H1 (cell line): Measurements from ENCODE around the gene MARK3. TPM values are rescaled to one million over a fixed set of nuclear protein-coding genes. Genes with fewer than 3 reads are reported as not detected.

Experiments used
- CTCF ChIA-PET: fragments of 300-600 bp; sonication (Branson Sonifier 250); formaldehyde crosslinking; loops from one replicate; lab custom pipeline; 2021; ENCODE audit not compliant: partially characterized antibody; lab: Charles Lee
- POLR2A ChIA-PET: fragments of 300-600 bp; sonication (Branson Sonifier 250); formaldehyde crosslinking; loops from one replicate; lab custom pipeline; 2021; ENCODE audit warnings: inconsistent platforms; ENCODE audit not compliant: partially characterized antibody; lab: Charles Lee
- DNase-seq, 2 experiments: peaks; one replicate each; pipeline versions ENCODE4 v3.0.0 to v3.0.0-alpha.2; 2010 to 2022; ENCODE audit warnings: low spot score in 2 of 2, low read depth in 1 of 2, mixed read lengths in 1 of 2
- FAIRE-seq: peaks from 2 replicates; lab custom pipeline; 2011; peaks lifted over from hg19 to GRCh38; lab: Jason Lieb, UNC
- H2AFZ ChIP-seq: 2 replicates; pipeline ENCODE4 v1.8.1; 2012; ENCODE audit warnings: low read length, inconsistent platforms
- H2AK5ac ChIP-seq: 2 replicates; pipeline ENCODE4 v1.6.1; 2013; ENCODE audit warnings: low read depth, low read length
- H2BK120ac ChIP-seq: replicated peaks from 2 replicates; pipeline ENCODE3; 2013; ENCODE audit warnings: low read depth, low read length, inconsistent platforms
- H2BK12ac ChIP-seq: 2 replicates; pipeline ENCODE4 v1.6.1; 2013; ENCODE audit warnings: low read depth, low read length
- H2BK15ac ChIP-seq: 2 replicates; pipeline ENCODE4 v1.6.1; 2013; ENCODE audit warnings: low read length
- H2BK20ac ChIP-seq: 2 replicates; pipeline ENCODE4 v1.6.1; 2013; ENCODE audit warnings: low read length
- H2BK5ac ChIP-seq: 2 replicates; pipeline ENCODE4 v1.6.1; 2013; ENCODE audit warnings: low read depth, low read length
- H3K14ac ChIP-seq: 2 replicates; pipeline ENCODE4 v1.6.1; 2013; ENCODE audit warnings: inconsistent platforms; ENCODE audit not compliant: insufficient read length
- H3K18ac ChIP-seq: 2 replicates; pipeline ENCODE4 v1.6.1; 2013; ENCODE audit warnings: low read length; ENCODE audit errors: extremely low read depth
- H3K23ac ChIP-seq: 2 replicates; pipeline ENCODE4 v1.6.1; 2013; ENCODE audit warnings: inconsistent platforms; ENCODE audit not compliant: insufficient read length
- H3K23me2 ChIP-seq: 2 replicates; pipeline ENCODE4 v1.6.1; 2013; ENCODE audit warnings: low read depth, low read length
- H3K27ac ChIP-seq: 2 replicates; pipeline ENCODE4 v1.6.1; 2011; ENCODE audit warnings: low read depth, low read length, inconsistent platforms
- H3K27me3 ChIP-seq, 4 experiments: replicated peaks in 1 of 4; 1 replicate in 1 of 4; 2 replicates in 3 of 4; pipeline versions ENCODE4 v1.6.1 to v1.8.1; 2011 to 2013; ENCODE audit warnings: low read length in 3 of 4, mild to moderate bottlenecking in 3 of 4, inconsistent platforms in 2 of 4, mixed read lengths in 2 of 4, moderate library complexity in 1 of 4; ENCODE audit not compliant: control insufficient read depth in 3 of 4, insufficient read depth in 3 of 4; ENCODE audit errors: extremely low read depth in 1 of 4
- H3K36me3 ChIP-seq, 4 experiments: 2 replicates each; pipeline versions ENCODE4 v1.6.1 to v1.8.1; 2011 to 2013; ENCODE audit warnings: mild to moderate bottlenecking in 4 of 4, low read length in 3 of 4, moderate library complexity in 2 of 4, control low read depth in 1 of 4, inconsistent platforms in 1 of 4; ENCODE audit not compliant: insufficient read depth in 4 of 4, control insufficient read depth in 2 of 4
- H3K4ac ChIP-seq: replicated peaks from 2 replicates; pipeline ENCODE3; 2013; ENCODE audit warnings: low read length, low read depth, mixed read lengths, inconsistent platforms; ENCODE audit not compliant: insufficient read length
- H3K4me1 ChIP-seq, 4 experiments: replicated peaks in 1 of 4; 1 replicate in 1 of 4; 2 replicates in 3 of 4; pipeline versions ENCODE4 v1.6.1 to v1.8.1; 2011 to 2013; ENCODE audit warnings: low read length in 3 of 4, inconsistent platforms in 2 of 4, mixed read lengths in 1 of 4; ENCODE audit not compliant: insufficient read depth in 4 of 4, control insufficient read depth in 3 of 4
- H3K4me2 ChIP-seq, 2 experiments: 2 replicates each; pipeline versions ENCODE4 v1.6.1 to v1.8.1; 2011 to 2013; ENCODE audit warnings: low read depth in 2 of 2, low read length in 2 of 2, control low read depth in 1 of 2, inconsistent platforms in 1 of 2, mild to moderate bottlenecking in 1 of 2; ENCODE audit not compliant: insufficient read depth in 1 of 2
- H3K4me3 ChIP-seq, 4 experiments: fragments of 200-600, 300-600 bp in 1 of 4; sonication (generic), shearing (Covaris generic), sonication (Bioruptor Twin) in 1 of 4; 2 replicates each; pipeline versions ENCODE4 v1.5.1 to v1.8.1; 2011 to 2016; ENCODE audit warnings: low read length in 4 of 4, low read depth in 3 of 4, control low read depth in 2 of 4, inconsistent platforms in 2 of 4, mild to moderate bottlenecking in 2 of 4, mixed read lengths in 1 of 4, moderate library complexity in 1 of 4; ENCODE audit not compliant: insufficient read depth in 2 of 4; ENCODE audit errors: extremely low read depth in 1 of 4
- H3K56ac ChIP-seq: replicated peaks from 2 replicates; pipeline ENCODE3; 2013; ENCODE audit warnings: low read depth, mild to moderate bottlenecking, mixed read lengths, low read length, inconsistent platforms; ENCODE audit not compliant: insufficient read length
- H3K79me1 ChIP-seq: 2 replicates; pipeline ENCODE4 v1.6.1; 2013; ENCODE audit warnings: low read depth, low read length, control low read depth
- H3K79me2 ChIP-seq, 2 experiments: 2 replicates each; pipeline versions ENCODE4 v1.6.1 to v1.8.1; 2012 to 2013; ENCODE audit warnings: low read length in 2 of 2, mild to moderate bottlenecking in 2 of 2, inconsistent platforms in 1 of 2; ENCODE audit not compliant: insufficient read depth in 2 of 2, control insufficient read depth in 1 of 2
- H3K9ac ChIP-seq, 4 experiments: replicated peaks in 1 of 4; 1 replicate in 1 of 4; 2 replicates in 3 of 4; pipeline versions ENCODE4 v1.6.1 to v1.8.1; 2011 to 2013; ENCODE audit warnings: low read depth in 3 of 4, low read length in 3 of 4, control low read depth in 2 of 4, mild to moderate bottlenecking in 2 of 4, moderate library complexity in 2 of 4, inconsistent platforms in 1 of 4; ENCODE audit errors: extremely low read depth in 1 of 4
- H3K9me3 ChIP-seq, 2 experiments: 2 replicates each; pipeline versions ENCODE4 v1.6.1 to v1.8.1; 2012 to 2013; ENCODE audit warnings: mild to moderate bottlenecking in 2 of 2, moderate library complexity in 2 of 2, control low read depth in 1 of 2, inconsistent platforms in 1 of 2, low read depth in 1 of 2, low read length in 1 of 2, mixed read lengths in 1 of 2; ENCODE audit not compliant: insufficient read depth in 2 of 2
- H4K20me1 ChIP-seq, 2 experiments: replicated peaks in 1 of 2; 2 replicates each; pipeline versions ENCODE3 to v1.8.1; 2011 to 2013; ENCODE audit warnings: inconsistent platforms in 2 of 2, low read length in 2 of 2, mild to moderate bottlenecking in 1 of 2; ENCODE audit not compliant: insufficient read depth in 2 of 2, control insufficient read depth in 1 of 2
- H4K5ac ChIP-seq: 2 replicates; pipeline ENCODE4 v1.6.1; 2013; ENCODE audit warnings: low read length, low read depth, mixed read lengths, inconsistent platforms; ENCODE audit not compliant: insufficient read length
- H4K8ac ChIP-seq: 2 replicates; pipeline ENCODE4 v1.8.0; 2013; ENCODE audit warnings: mild to moderate bottlenecking, moderate library complexity, low read length, inconsistent platforms; ENCODE audit not compliant: insufficient read depth; ENCODE audit errors: extremely low read depth
- H4K91ac ChIP-seq: replicated peaks from 2 replicates; pipeline ENCODE3; 2013; ENCODE audit warnings: low read length, mixed read lengths, inconsistent platforms; ENCODE audit not compliant: insufficient read length
- BRCA1 ChIP-seq: IDR thresholded peaks from 2 replicates; pipeline ENCODE4 v1.6.1; 2012; ENCODE audit warnings: low read depth, low read length, improper control_type of control experiment
- CBX5 ChIP-seq: fragments of 300-800, 300-1000 bp; sonication (generic); IDR thresholded peaks from 2 replicates; pipeline ENCODE4 v1.7.1; 2016; ENCODE audit warnings: antibody characterized with exemption, low read length, low read depth
- CEBPB ChIP-seq: IDR thresholded peaks from 2 replicates; pipeline ENCODE4 v1.6.1; 2012; ENCODE audit warnings: low read depth, low read length
- FOSL1 ChIP-seq: IDR thresholded peaks from 2 replicates; pipeline ENCODE4 v1.6.1; 2011; ENCODE audit warnings: mild to moderate bottlenecking, low read depth, low read length, moderate library complexity; ENCODE audit not compliant: insufficient read depth
- SUZ12 ChIP-seq: fragments of 200-600 bp; sonication (generic); IDR thresholded peaks from 2 replicates; pipeline ENCODE4 v1.6.1; 2012; ENCODE audit warnings: mild to moderate bottlenecking, inconsistent platforms, low read length, moderate library complexity, mixed read lengths
- TEAD4 ChIP-seq: IDR thresholded peaks from 2 replicates; pipeline ENCODE4 v1.6.1; 2012; ENCODE audit warnings: low read depth, low read length, inconsistent platforms, mixed read lengths
- WGBS, 2 experiments: shearing (Covaris generic) in 1 of 2; methylation state at CpG; one replicate each; pipeline versions ENCODE4 v1.1.6 to v1.1.7; 2013 to 2015; ENCODE audit warnings: low lambda C conversion rate in 2 of 2, mixed read lengths in 2 of 2, inconsistent platforms in 1 of 2, low coverage in 1 of 2, missing lambda C conversion rate in 1 of 2; ENCODE audit not compliant: insufficient replicate concordance in 2 of 2, insufficient coverage in 1 of 2, insufficient read length in 1 of 2; ENCODE audit errors: extremely low coverage in 1 of 2, missing lambda C conversion rate in 1 of 2; 5-methylcytosine and 5-hydroxymethylcytosine counted together
- polyA plus RNA-seq, 7 experiments: library from polyadenylated mRNA; depleted of rRNA in 3 of 7; stranded (reverse) in 5 of 7; unstranded in 2 of 7; fragments of >200 nt in 5 of 7; fragments of 200-250 nt in 2 of 7; gene quantifications; 1 replicate in 5 of 7; 2 replicates in 1 of 7; 4 replicates in 1 of 7; pipeline versions ENCODE4 v1.2.1 to v1.2.3, GENCODE V29; 2011 to 2013; ENCODE audit warnings: missing spikeins in 2 of 7, mixed read lengths in 2 of 7
- total RNA-seq: library from RNA; stranded (reverse); fragmentation: NEBNext Ultra II Directional; extraction: Animal tissue kit (Norgen Biotek cat#: 25700); gene quantifications from 2 replicates; pipeline ENCODE4 v1.2.1, GENCODE V29; 2021

MARK3 gene
- total and polyA plus RNA-seq, 2 of the 8 experiments (the other 6 are each of a cell fraction or from before 2014, with no cell fraction given) = 39.4 to 76.9 TPM

DNA sequence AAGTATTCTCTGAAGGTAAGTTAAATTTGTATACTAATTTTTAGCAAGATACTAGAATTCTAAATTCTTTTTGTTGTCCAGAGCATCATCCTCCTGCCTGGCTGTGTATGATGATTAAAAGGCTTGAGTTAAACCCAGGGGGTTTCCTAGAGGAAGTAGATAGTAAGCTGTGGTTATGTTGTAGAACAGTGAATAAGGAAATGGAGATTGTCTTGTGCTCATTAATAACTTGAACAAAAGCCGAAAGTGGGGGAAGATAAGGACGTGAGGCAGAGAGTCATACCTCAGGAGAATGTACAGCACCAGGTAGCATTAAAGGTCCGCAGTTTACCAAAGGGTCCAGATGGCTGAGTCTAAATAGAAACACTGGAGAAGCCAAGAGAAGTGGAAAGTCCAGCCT, 95.4 kb downstream of the MARK3 start:
- no peak for DNase-seq
- Histone ChIP-seq H2BK120ac (no peak overlapping the region), H4K91ac (no peak overlapping the region), H2AK5ac (no peak overlapping the region), H3K18ac (no peak overlapping the region), H2AFZ (no peak overlapping the region), H3K27ac (no peak overlapping the region), H3K27me3 (no peaks in the 10 kb centered on the region), H3K23ac (no peak overlapping the region), H3K79me1 (no peaks in the 10 kb centered on the region; the same call in 1 of the 2 replicates), H3K4me3 (no peak overlapping the region), H2BK20ac (no peak overlapping the region), H3K4me2 (no peak overlapping the region), H3K14ac (no peak overlapping the region), H3K79me2 (no peaks in the 10 kb centered on the region), H2BK15ac (no peak overlapping the region), H3K36me3 (peaks cover 10 to 27% (median 23%) of the 10 kb centered on the region in 4 experiments; a peak in 7 of 8 replicates), H3K9me3 (no peaks in the 10 kb centered on the region), H3K4ac (no peak overlapping the region), H3K4me1 (no peaks in the 10 kb centered on the region), H4K8ac (no peak overlapping the region), H4K5ac (no peak overlapping the region), H2BK12ac (no peak overlapping the region), H3K23me2 (no peaks in the 10 kb centered on the region), H3K56ac (no peak overlapping the region), H4K20me1 (peaks cover 0 to 1% of the 10 kb centered on the region in 2 experiments), H3K9ac (no peak overlapping the region), H2BK5ac (no peak overlapping the region)
- ChIA-PET CTCF (interaction anchor here (1.7 kb wide), 1 partner anchor 21 kb away, joined by 5 read pairs; no protein-coding TSS in a partner anchor), POLR2A (no interaction called here)
- WGBS, 2 experiments = 96% methylated on average over 3 of the region's 3 CpGs; no CpG with 5 or more reads in 1 of the 2 experiments
- TF ChIP-seq TEAD4 = no peak
- no peak for TF ChIP-seq SUZ12
- TF ChIP-seq CBX5 = no peak
- no peak for TF ChIP-seq FOSL1
- TF ChIP-seq CEBPB = no peak
- no peak for TF ChIP-seq BRCA1
- FAIRE-seq = no peak
